Amniotic epithelial cell (primary cell): ENCODE measurements around the gene THRB.
A peak's percentile ranks its signal among the peaks of the same experiment; 100 is the strongest.

Experiments
- DNase-seq: peaks from one replicate; pipeline ENCODE4 v3.0.0-alpha.2; 2010; ENCODE audit warnings: low read depth

The THRB gene

GRCh38 chr3:24305795-24306467 is 188.7 kb downstream of the THRB start:
- no peak for DNase-seq

- DNase-seq: peak; percentile 26
These were observed 191.4 kb downstream of the THRB start for GRCh38 chr3:24303057-24303754.

GRCh38 chr3:24302396-24302795 is 192.3 kb downstream of the THRB start:
- no peak for DNase-seq

GRCh38 chr3:24300949-24301348 is 193.7 kb downstream of the THRB start:
- DNase-seq: no peak

- DNase-seq: peak; percentile 49
These were observed 194.6 kb downstream of the THRB start for GRCh38 chr3:24299806-24300626.

DNA sequence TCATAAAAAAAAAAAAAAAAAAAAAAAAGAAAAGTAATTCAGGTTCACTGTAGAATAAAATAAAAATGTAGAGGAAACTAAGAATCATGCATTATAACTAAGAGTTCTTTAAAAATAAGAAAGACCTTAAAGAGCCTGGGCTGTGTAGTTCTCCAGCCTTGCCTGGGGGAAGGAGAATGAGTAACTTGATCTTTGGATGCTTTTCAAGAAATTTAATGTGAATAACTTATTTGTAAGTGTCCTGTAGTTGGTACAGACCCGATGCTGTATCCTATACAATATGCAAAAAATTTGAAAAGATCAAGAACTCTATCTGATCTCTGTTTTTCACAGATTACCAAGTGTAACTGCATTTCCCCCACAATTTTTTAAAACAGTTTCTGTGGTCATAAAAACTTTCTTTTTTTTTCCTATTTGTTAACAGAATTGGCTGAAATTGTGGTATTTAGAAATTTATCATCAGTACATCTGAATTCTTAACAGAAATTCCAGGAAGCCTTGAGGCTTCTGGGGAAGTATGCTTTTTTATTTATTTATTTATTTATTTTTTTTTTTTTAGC is 195.3 kb downstream of the THRB start:
- DNase-seq: no peak

DNA sequence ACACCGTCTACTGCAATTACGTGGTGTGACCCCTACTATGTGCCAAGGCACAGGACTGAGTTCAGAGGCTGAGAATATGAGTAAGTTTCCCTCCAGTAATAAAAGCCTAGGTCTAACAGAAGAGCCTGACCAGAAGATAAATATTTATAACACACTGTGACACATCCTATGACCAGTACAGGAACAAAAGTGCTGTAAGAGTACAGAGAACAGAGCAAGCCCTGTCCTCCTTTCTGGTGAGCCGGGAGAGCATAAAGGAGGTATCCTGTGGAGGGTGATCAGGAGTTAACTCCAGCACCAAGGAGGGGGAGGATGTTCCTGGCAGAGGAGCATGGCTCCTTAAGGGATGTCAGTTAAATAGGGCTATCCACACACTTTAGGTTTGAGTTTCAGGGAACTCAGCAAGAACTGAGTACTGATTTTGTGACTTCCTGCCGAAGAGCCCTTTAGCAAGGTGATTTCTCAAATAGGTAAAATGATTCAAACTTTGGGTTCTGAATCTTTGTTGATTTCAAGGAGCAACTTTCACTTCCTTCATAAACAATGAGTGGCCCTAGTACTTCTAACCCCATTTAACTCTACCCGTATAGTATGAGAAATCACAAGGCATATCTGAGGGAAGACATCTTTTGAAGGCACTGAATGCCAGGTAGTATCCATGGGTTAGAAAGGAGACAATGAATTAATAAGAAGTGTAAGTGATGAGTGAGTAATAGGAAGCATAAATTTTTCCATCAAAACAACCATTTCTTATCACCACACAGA is 198.0 kb downstream of the THRB start:
- no peak for DNase-seq

GRCh38 chr3:24294150-24294549 is 200.5 kb downstream of the THRB start:
- no peak for DNase-seq

DNA sequence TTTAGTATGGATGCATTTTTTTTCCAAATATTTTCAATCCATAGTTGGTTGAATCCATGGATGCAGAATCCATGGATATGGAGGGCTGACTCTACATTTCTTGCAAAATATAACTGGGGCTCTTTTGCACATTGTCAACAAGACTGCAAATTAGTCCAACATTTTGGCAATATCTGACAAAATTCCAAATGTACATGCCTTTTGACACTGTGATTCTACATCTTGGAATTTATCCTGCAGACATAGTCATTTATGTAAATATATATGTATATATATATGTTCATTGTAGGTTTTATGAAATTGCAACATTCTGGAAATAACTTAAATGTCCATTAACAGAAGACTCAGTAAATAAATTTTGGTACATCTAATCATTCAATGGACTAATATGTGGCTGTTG is 203.0 kb downstream of the THRB start:
- DNase-seq: no peak

- no peak for DNase-seq
These were observed 204.1 kb downstream of the THRB start for GRCh38 chr3:24290596-24290995.

DNA sequence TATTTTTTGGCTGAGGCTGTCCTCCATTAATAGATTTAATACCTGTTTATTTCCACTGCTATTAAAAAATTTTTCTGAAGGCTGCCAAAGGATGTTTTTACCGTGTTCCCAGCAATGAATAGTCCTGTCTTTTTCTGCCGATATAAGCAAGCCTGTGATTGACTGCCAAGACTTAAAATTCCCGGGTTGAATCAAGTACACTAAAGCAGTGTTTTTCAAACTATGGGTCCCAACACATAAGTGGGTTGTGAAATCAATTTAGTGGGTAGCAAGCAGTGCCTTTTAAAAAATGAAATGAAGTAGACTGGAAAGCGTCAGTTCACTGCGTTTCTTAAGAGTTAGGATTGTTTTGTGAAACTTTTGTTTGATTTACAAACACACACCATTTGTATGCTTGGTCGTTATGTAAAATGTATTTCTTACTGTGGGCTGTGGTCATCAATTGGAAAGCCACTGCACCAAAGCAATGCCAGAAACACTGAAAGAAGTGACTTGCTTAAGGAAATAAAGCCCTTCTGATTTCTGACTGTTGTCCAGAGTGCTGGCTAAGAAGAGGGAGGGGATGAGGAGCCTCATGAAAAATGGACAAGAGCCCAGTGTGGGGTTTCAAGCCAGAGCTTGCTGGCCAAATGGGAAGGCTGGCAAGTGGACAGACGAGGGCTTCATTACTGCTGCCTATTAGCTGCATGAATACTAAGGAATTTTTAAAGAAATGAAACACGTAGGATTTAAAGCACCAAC is 206.0 kb downstream of the THRB start:
- no peak for DNase-seq

DNA sequence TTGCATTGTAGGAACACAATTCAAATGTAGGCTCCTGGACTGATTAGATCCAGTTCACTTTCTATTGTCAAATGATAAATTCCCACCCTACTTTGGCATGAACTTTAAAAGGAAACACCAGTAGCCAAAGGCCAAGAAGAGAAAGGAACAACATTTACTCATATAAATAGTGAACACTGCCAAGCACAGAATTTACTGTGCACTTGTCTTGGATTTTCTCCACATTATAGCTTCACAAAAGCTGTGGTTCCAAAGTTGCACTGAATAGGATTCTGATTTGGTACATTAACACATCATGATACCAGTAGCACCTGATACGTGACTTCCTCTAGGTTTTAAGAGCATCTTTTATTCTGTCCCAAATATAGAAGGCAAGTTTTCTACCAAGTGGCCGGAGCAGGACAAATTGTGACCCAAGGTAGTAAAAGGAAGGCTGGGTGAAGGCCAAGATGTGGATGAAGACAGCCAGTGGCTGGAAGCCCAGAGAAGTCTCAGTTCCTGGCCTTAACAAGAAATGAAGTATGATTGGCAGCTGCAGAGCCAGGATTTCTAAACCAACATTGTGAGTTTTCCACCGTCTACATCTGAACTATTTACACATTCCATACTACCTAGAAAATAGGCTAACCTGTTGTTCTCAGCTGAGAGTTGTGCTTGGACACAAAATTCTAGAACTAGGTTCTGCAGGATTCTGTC is 206.7 kb downstream of the THRB start:
- no peak for DNase-seq

DNA sequence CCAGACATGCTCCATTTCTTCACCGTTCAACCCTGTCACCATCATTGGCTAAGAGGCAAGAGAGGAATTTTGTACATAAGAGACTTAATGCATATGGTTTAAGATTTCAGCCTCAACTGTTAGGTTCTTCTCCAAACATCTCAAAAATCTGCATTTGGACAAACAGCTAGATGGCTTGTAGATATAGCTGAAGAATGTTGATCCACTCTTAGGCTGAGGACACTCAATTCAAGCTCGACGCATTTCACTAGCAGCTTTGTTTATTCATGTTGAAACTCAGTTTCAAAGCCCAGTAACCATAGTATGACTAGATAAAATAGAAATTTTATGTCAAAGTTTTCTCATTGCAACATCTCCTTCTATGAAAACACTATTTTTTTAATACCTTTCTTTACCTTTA is 208.2 kb downstream of the THRB start:
- no peak for DNase-seq

GRCh38 chr3:24278543-24278942 is 216.1 kb downstream of the THRB start:
- DNase-seq: no peak

DNA sequence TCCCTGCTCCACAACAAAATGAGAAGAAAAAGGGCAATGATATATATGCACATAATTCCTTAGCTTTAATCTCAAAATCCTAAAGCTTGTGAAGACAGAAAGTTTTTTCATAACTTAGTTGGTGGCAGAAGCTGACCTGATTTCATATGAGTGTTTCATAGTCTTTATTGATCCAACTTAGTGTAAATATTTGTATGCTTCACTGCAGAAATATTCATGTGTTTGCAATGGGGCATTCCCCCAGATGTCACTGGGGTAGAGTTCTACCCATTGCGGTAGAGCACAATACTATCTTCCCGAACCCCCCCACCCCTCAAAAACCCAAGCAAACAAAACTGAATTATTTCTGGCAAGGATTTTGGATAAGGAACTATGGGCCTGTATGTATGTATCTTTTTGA is 221.2 kb downstream of the THRB start:
- DNase-seq: no peak

DNA sequence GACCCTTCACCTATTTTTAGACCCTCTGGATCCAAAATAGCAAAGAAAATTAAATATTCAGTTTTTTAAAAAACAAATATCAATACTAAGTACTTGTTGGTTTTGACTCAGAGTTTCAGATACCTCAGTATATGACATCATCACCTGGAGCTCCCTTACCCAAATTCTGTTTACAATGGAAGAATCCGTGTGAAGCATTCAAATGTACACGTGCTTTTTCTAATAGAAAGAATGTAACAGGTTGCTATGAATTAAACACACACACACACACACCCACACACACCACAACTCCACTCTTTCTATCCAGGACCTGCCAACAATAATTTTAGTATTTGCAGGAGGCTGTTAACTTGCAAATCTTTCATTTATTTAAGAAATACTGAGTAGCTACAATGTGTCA is 221.8 kb downstream of the THRB start:
- DNase-seq: no peak

DNA sequence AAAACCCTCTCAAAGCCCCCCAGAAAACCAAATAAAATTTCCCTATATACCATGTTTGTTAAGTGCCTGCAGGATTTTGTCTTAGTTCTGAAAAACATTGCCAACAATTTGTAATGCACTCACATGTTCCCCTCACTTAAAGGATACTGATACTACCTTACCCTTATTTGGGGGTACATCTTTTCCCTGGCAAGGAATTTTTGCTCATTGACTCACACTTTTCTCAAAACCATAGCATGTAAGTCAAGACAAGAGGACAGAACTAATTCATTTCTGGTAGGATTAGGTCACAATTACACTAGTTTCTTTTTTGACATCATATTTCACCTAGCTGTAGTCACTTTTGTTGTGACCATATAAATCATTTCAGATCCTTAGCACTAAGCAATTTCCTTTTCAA is 222.2 kb downstream of the THRB start:
- no peak for DNase-seq

DNA sequence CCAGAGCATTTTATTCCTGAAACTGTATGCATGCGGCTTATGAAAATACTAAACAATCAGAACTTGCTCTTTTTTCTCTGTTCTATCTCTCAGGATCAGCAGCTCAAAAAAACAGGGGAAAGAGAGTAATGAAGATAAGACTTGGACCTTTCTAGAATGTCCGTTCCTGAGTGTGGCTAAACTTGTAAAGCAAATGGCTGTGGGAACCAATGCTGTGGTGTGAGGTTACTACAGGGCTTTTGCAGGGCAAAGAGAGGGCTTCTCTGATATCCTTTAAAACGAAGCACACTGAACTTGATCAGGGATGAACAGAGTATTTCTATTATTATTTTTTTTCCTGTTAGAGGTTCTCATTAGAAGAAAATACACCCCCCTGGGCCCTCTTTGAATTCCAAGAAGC is 223.4 kb downstream of the THRB start:
- DNase-seq: no peak

GRCh38 chr3:24270744-24271143 is 223.9 kb downstream of the THRB start:
- no peak for DNase-seq

- no peak for DNase-seq
These were observed 224.4 kb downstream of the THRB start for GRCh38 chr3:24270204-24270691.
